Caco-2 (cell line): ENCODE measurements around the gene MYH15. TPM values are rescaled to one million over a fixed set of nuclear protein-coding genes. Genes with fewer than 3 reads are reported as not detected.

Experiments used
- BruUV-seq: library from RNA; stranded (reverse); fragments of 400-500 nt; replicated peaks from 2 replicates; lab custom pipeline; 2021; lab: Mats Ljungman, UMichigan
- CTCF ChIA-PET: fragments of 300-600 bp; sonication (Branson Sonifier 250); formaldehyde crosslinking; loops from one replicate; lab custom pipeline; 2022; ENCODE audit warnings: antibody characterized with exemption; lab: Charles Lee
- POLR2A ChIA-PET: fragments of 300-600 bp; sonication (Branson Sonifier 250); formaldehyde crosslinking; loops from one replicate; lab custom pipeline; 2022; ENCODE audit warnings: antibody characterized with exemption; lab: Charles Lee
- DNase-seq, 2 experiments: peaks; one replicate each; pipeline versions ENCODE4 v3.0.0 to v3.0.0-alpha.2; 2020 to 2022
- H3K27me3 ChIP-seq: replicated peaks from 2 replicates; pipeline ENCODE4 v1.6.0; 2011; ENCODE audit warnings: low read length; ENCODE audit not compliant: control insufficient read depth, insufficient read depth
- H3K36me3 ChIP-seq: 2 replicates; pipeline ENCODE4 v1.5.1; 2011; ENCODE audit warnings: low read length; ENCODE audit not compliant: control insufficient read depth, insufficient read depth
- H3K4me1 ChIP-seq: fragments of 250-450 bp; sonication (Bioruptor Pico); 2 replicates; pipeline ENCODE4 v1.5.1; 2020; ENCODE audit warnings: mild to moderate bottlenecking
- H3K4me3 ChIP-seq: 2 replicates; pipeline ENCODE4 v1.5.1; 2011; ENCODE audit warnings: low read depth, mild to moderate bottlenecking, control low read depth, low read length
- H3K9me3 ChIP-seq: fragments of 250-450 bp; sonication (Bioruptor Pico); 2 replicates; pipeline ENCODE4 v1.5.1; 2020; ENCODE audit warnings: mild to moderate bottlenecking, moderate library complexity
- H3K27ac Mint-ChIP-seq: one replicate; pipeline ENCODE4 v1.8.0; 2022; ENCODE audit warnings: mixed read lengths; ENCODE audit not compliant: unreplicated experiment
- H3K27me3 Mint-ChIP-seq: one replicate; pipeline ENCODE4 v1.8.0; 2022; ENCODE audit warnings: mixed read lengths; ENCODE audit not compliant: insufficient read depth, unreplicated experiment
- H3K36me3 Mint-ChIP-seq: one replicate; pipeline ENCODE4 v1.8.0; 2022; ENCODE audit warnings: mild to moderate bottlenecking, mixed read lengths; ENCODE audit not compliant: insufficient read depth, unreplicated experiment
- H3K4me1 Mint-ChIP-seq: one replicate; pipeline ENCODE4 v1.8.0; 2022; ENCODE audit warnings: low read depth, mixed read lengths; ENCODE audit not compliant: unreplicated experiment
- H3K4me3 Mint-ChIP-seq: one replicate; pipeline ENCODE4 v1.8.0; 2022; ENCODE audit warnings: mild to moderate bottlenecking, moderate library complexity, mixed read lengths; ENCODE audit not compliant: unreplicated experiment
- H3K9me3 Mint-ChIP-seq: one replicate; pipeline ENCODE4 v1.8.0; 2022; ENCODE audit warnings: mixed read lengths; ENCODE audit not compliant: unreplicated experiment
- CTCF ChIP-seq, 2 experiments: fragments of 200-600 bp in 1 of 2; IDR thresholded peaks; 1 replicate in 1 of 2; 2 replicates in 1 of 2; pipeline versions ENCODE4 v1.5.1 to v1.8.0; 2011 to 2022; ENCODE audit warnings: antibody characterized with exemption in 1 of 2, control low read depth in 1 of 2, inconsistent platforms in 1 of 2, low read depth in 1 of 2, low read length in 1 of 2, mild to moderate bottlenecking in 1 of 2, moderate library complexity in 1 of 2; ENCODE audit not compliant: insufficient read depth in 1 of 2, severe bottlenecking in 1 of 2, unreplicated experiment in 1 of 2
- intact Hi-C: fragments of 100-400 bp; cut with micrococcal nuclease; formaldehyde crosslinking; loops from one replicate; pipeline ENCODE4 v1.10.0; 2022; ENCODE audit not compliant: unreplicated experiment
- total RNA-seq: library from RNA; stranded (reverse); gene quantifications from 2 replicates; pipeline ENCODE4 v1.2.3, GENCODE V29; 2022

MYH15 gene
- total RNA-seq, 1 experiment from 2014 or later = 0.25 TPM

GRCh38 chr3:108378153-108378951 lies 132.0 kb downstream of the MYH15 start:
- H3K9me3 Mint-ChIP-seq = no peaks in the 10 kb centered on the region
- POLR2A ChIA-PET = no interaction called here
- no peaks in the 10 kb centered on the region for H3K4me1 Mint-ChIP-seq
- no peaks in the 10 kb centered on the region for H3K27me3 ChIP-seq
- no peak overlapping the region for H3K27ac Mint-ChIP-seq
- no peaks in the 10 kb centered on the region for H3K9me3 ChIP-seq
- H3K36me3 ChIP-seq = no peaks in the 10 kb centered on the region
- peaks cover 5% of the 10 kb centered on the region; the same call in 1 of the 2 replicates for H3K4me1 ChIP-seq
- H3K27me3 Mint-ChIP-seq = no peaks in the 10 kb centered on the region
- intact Hi-C loops = no loop called here
- CTCF ChIA-PET = no interaction called here
- BruUV-seq = no TSS peak
- no peak overlapping the region for H3K4me3 ChIP-seq
- TF ChIP-seq CTCF (IDR thresholded peaks at IDR 0.05; ENCODE audit: insufficient read depth in 1 of 2, low read depth in 1 of 2, low read length in 1 of 2, severe bottlenecking in 1 of 2, unreplicated experiment in 1 of 2) = no peak
- H3K36me3 Mint-ChIP-seq = no peaks in the 10 kb centered on the region
- no peak for DNase-seq
- no peak overlapping the region for H3K4me3 Mint-ChIP-seq

GRCh38 chr3:108377384-108377783 lies 133.0 kb downstream of the MYH15 start:
- Mint-ChIP-seq H3K4me3 (no peak overlapping the region), H3K9me3 (no peaks in the 10 kb centered on the region), H3K27ac (no peak overlapping the region), H3K36me3 (no peaks in the 10 kb centered on the region), H3K4me1 (no peaks in the 10 kb centered on the region), H3K27me3 (no peaks in the 10 kb centered on the region)
- Histone ChIP-seq H3K9me3 (no peaks in the 10 kb centered on the region), H3K36me3 (no peaks in the 10 kb centered on the region), H3K4me1 (no peaks in the 10 kb centered on the region), H3K4me3 (no peak overlapping the region), H3K27me3 (no peaks in the 10 kb centered on the region)
- no peak for TF ChIP-seq CTCF (IDR thresholded peaks at IDR 0.05; ENCODE audit: insufficient read depth in 1 of 2, low read depth in 1 of 2, low read length in 1 of 2, severe bottlenecking in 1 of 2, unreplicated experiment in 1 of 2)
- DNase-seq = no peak
- ChIA-PET POLR2A (no interaction called here), CTCF (interaction anchor here (0.6 kb wide), 1 partner anchor 1005 kb away, joined by 4 read pairs; no protein-coding TSS in a partner anchor)
- intact Hi-C loops = no loop called here
- BruUV-seq = no TSS peak

- BruUV-seq = no TSS peak
- TF ChIP-seq CTCF (IDR thresholded peaks at IDR 0.05; ENCODE audit: insufficient read depth in 1 of 2, low read depth in 1 of 2, low read length in 1 of 2, severe bottlenecking in 1 of 2, unreplicated experiment in 1 of 2) = no peak
- DNase-seq = no peak
- intact Hi-C loops = no loop called here
- no peaks in the 10 kb centered on the region for H3K4me1 Mint-ChIP-seq
- Histone ChIP-seq H3K27me3 (no peaks in the 10 kb centered on the region), H3K4me3 (no peak overlapping the region), H3K36me3 (no peaks in the 10 kb centered on the region), H3K4me1 (no peaks in the 10 kb centered on the region), H3K9me3 (no peaks in the 10 kb centered on the region)
- H3K27ac Mint-ChIP-seq = no peak overlapping the region
- ChIA-PET POLR2A (no interaction called here), CTCF (no interaction called here)
- no peaks in the 10 kb centered on the region for H3K9me3 Mint-ChIP-seq
- H3K27me3 Mint-ChIP-seq = no peaks in the 10 kb centered on the region
- no peaks in the 10 kb centered on the region for H3K36me3 Mint-ChIP-seq
- no peak overlapping the region for H3K4me3 Mint-ChIP-seq
Observed at GRCh38 chr3:108376026-108376425, 134.4 kb downstream of the MYH15 start.
